Subcutaneous adipose tissue (tissue), 4 donors: Measurements from ENCODE around the gene SOX11. TPM values are rescaled to one million over a fixed set of nuclear protein-coding genes. Genes with fewer than 3 reads are reported as not detected.

Source experiments
- CTCF ChIP-seq: fragments of 450-650 bp; IDR thresholded peaks from one replicate; pipeline ENCODE4 v1.5.1; 2016; ENCODE audit warnings: low read depth, mild to moderate bottlenecking, control low read depth, antibody characterized with exemption, moderate library complexity
- total RNA-seq, 4 donors: library from RNA; depleted of rRNA; stranded (reverse); fragments of >200 nt; gene quantifications; one replicate each; pipeline ENCODE4 v1.1.0, GENCODE V29; 2016

The SOX11 gene
- total RNA-seq, result not detected

GRCh38 chr2:5691985-5692529 lies at the start of gene SOX11:
TSS of gene SOX11 (plus strand) at chr2:5692384. CDS start at chr2:5692722, 338 bp downstream.
- TF ChIP-seq CTCF, result no peak

- TF ChIP-seq CTCF, result no peak
Measured at GRCh38 chr2:5657231-5657630, 35.0 kb upstream of the SOX11 start.

GRCh38 chr2:5660591-5660990 lies 31.6 kb upstream of the SOX11 start:
- no peak for TF ChIP-seq CTCF

GRCh38 chr2:5661362-5661761 lies 30.8 kb upstream of the SOX11 start:
- no peak for TF ChIP-seq CTCF

GRCh38 chr2:5664278-5664681 lies 27.9 kb upstream of the SOX11 start:
- no peak for TF ChIP-seq CTCF

GRCh38 chr2:5665066-5665465 lies 27.1 kb upstream of the SOX11 start:
- TF ChIP-seq CTCF, result no peak

GRCh38 chr2:5666798-5667197 lies 25.4 kb upstream of the SOX11 start:
- TF ChIP-seq CTCF, result no peak
